GM12878 (cell line): Measurements from ENCODE around the gene IL16. TPM values are rescaled to one million over a fixed set of nuclear protein-coding genes. Genes with fewer than 3 reads are reported as not detected.

Experiments
- ATAC-seq: fragments of 200-7000 bp; cut with Tn5 transposase; 3 replicates; pipeline ENCODE4 v1.9.1; 2020; ENCODE audit warnings: mild to moderate bottlenecking, moderate library complexity
- BruUV-seq: library from RNA; stranded (reverse); fragments of 400-500 nt; replicated peaks from 2 replicates; lab custom pipeline; 2021; lab: Mats Ljungman, UMichigan
- CTCF ChIA-PET: fragments of 300-600 bp; sonication (Branson Sonifier 250); formaldehyde crosslinking; extraction: SDS; loops from one replicate; lab custom pipeline; 2021; ENCODE audit warnings: inconsistent platforms; lab: Yijun Ruan, JAX
- POLR2A ChIA-PET: fragments of 350-600 bp; formaldehyde crosslinking; extraction: SDS; loops from one replicate; lab custom pipeline; 2021; ENCODE audit warnings: inconsistent platforms; lab: Charles Lee
- RAD21 ChIA-PET: fragments of 300-600 bp; sonication (Branson Sonifier 250); formaldehyde crosslinking; loops from one replicate; lab custom pipeline; 2023; ENCODE audit warnings: antibody characterized with exemption; ENCODE audit not compliant: unreplicated experiment; lab: Charles Lee
- SMC1A ChIA-PET: fragments of 300-600 bp; sonication (Branson Sonifier 250); formaldehyde crosslinking; loops from one replicate; lab custom pipeline; 2023; ENCODE audit not compliant: unreplicated experiment, uncharacterized antibody; lab: Charles Lee
- DNase-seq: peaks from one replicate; pipeline ENCODE4 v3.0.0-alpha.2; 2011; ENCODE audit warnings: low read depth, low spot score
- FAIRE-seq: peaks from 3 replicates; lab custom pipeline; 2011; peaks lifted over from hg19 to GRCh38; lab: Jason Lieb, UNC
- H2AFZ ChIP-seq: 2 replicates; pipeline ENCODE4 v1.6.0; 2011; ENCODE audit warnings: low read depth, low read length, control low read depth; ENCODE audit not compliant: control insufficient read depth
- H3K27ac ChIP-seq: 2 replicates; pipeline ENCODE4 v1.5.1; 2011; ENCODE audit warnings: control low read depth; ENCODE audit not compliant: control insufficient read depth, insufficient read depth
- H3K27me3 ChIP-seq, 2 experiments: replicated peaks in 1 of 2; 2 replicates each; pipeline versions ENCODE4 v1.6.0 to v1.6.1; 2011; ENCODE audit warnings: low read length in 1 of 2; ENCODE audit not compliant: control insufficient read depth in 2 of 2, insufficient read depth in 2 of 2
- H3K36me3 ChIP-seq, 2 experiments: 2 replicates each; pipeline ENCODE4 v1.5.1; 2011; ENCODE audit warnings: low read length in 1 of 2; ENCODE audit not compliant: control insufficient read depth in 2 of 2, insufficient read depth in 2 of 2
- H3K4me1 ChIP-seq: 2 replicates; pipeline ENCODE4 v1.6.1; 2011; ENCODE audit warnings: mild to moderate bottlenecking, low read length, moderate library complexity, mixed read lengths; ENCODE audit not compliant: control insufficient read depth, insufficient read depth
- H3K4me2 ChIP-seq: 2 replicates; pipeline ENCODE4 v1.6.0; 2011; ENCODE audit warnings: control low read depth; ENCODE audit not compliant: control insufficient read depth, insufficient read depth
- H3K4me3 ChIP-seq: fragments of 200-600 bp; sonication (generic); 2 replicates; pipeline ENCODE4 v1.5.1; 2016
- H3K79me2 ChIP-seq: 2 replicates; pipeline ENCODE4 v1.6.0; 2011; ENCODE audit warnings: low read length; ENCODE audit not compliant: control insufficient read depth, insufficient read depth
- H3K9ac ChIP-seq: 2 replicates; pipeline ENCODE4 v1.8.0; 2011; ENCODE audit warnings: low read length, control low read depth, mixed read lengths; ENCODE audit not compliant: control insufficient read depth, insufficient read depth
- H3K9me3 ChIP-seq: replicated peaks from 3 replicates; pipeline ENCODE4 v1.5.1; 2011; ENCODE audit warnings: mild to moderate bottlenecking, low read length; ENCODE audit not compliant: control insufficient read depth, insufficient read depth
- H4K20me1 ChIP-seq: 2 replicates; pipeline ENCODE4 v1.6.0; 2011; ENCODE audit not compliant: control insufficient read depth, insufficient read depth
- ATF3 ChIP-seq: IDR thresholded peaks from 2 replicates; pipeline ENCODE4 v1.6.1; 2011; ENCODE audit warnings: low read depth, mild to moderate bottlenecking, low read length, moderate library complexity, borderline replicate concordance; ENCODE audit errors: extremely low read depth
- ATF7 ChIP-seq: fragments of 450-650 bp; IDR thresholded peaks from 2 replicates; pipeline ENCODE4 v1.6.1; 2016; ENCODE audit warnings: low read depth, mild to moderate bottlenecking
- BHLHE40 ChIP-seq, 2 experiments: fragments of 450-650 bp in 1 of 2; IDR thresholded peaks; 2 replicates each; pipeline ENCODE4 v1.6.1; 2011 to 2017; ENCODE audit warnings: low read depth in 2 of 2, borderline replicate concordance in 1 of 2, improper control_type of control experiment in 1 of 2, low read length in 1 of 2, mild to moderate bottlenecking in 1 of 2
- BMI1 ChIP-seq: fragments of 450-650 bp; IDR thresholded peaks from 2 replicates; pipeline ENCODE4 v1.6.1; 2016; ENCODE audit warnings: mild to moderate bottlenecking, moderate library complexity, borderline replicate concordance
- CEBPB ChIP-seq, 2 experiments: fragments of 150-350 bp in 1 of 2; IDR thresholded peaks; 2 replicates each; pipeline ENCODE4 v1.6.1; 2012 to 2014; ENCODE audit warnings: low read depth in 2 of 2, low read length in 2 of 2, borderline replicate concordance in 1 of 2, inconsistent platforms in 1 of 2
- CEBPZ ChIP-seq: fragments of 150-350 bp; IDR thresholded peaks from 2 replicates; pipeline ENCODE4 v1.6.1; 2016; ENCODE audit warnings: low read depth, low read length
- GABPA ChIP-seq: IDR thresholded peaks from 2 replicates; pipeline ENCODE4 v1.6.1; 2014; ENCODE audit warnings: antibody characterized with exemption, low read depth, mild to moderate bottlenecking, inconsistent platforms
- IKZF1 ChIP-seq: fragments of 450-650 bp; conservative IDR thresholded peaks from 2 replicates; pipeline ENCODE4 v1.6.1; 2017; ENCODE audit warnings: antibody characterized with exemption, mild to moderate bottlenecking
- JUNB ChIP-seq: IDR thresholded peaks from 2 replicates; pipeline ENCODE4 v1.6.1; 2016; ENCODE audit warnings: antibody characterized with exemption, mild to moderate bottlenecking
- KLF5 ChIP-seq: fragments of 450-650 bp; IDR thresholded peaks from 2 replicates; pipeline ENCODE4 v1.6.1; 2014; ENCODE audit warnings: mild to moderate bottlenecking; ENCODE audit not compliant: partially characterized antibody
- MYB ChIP-seq: fragments of 150-350 bp; IDR thresholded peaks from 2 replicates; pipeline ENCODE4 v1.6.1; 2014; ENCODE audit warnings: mild to moderate bottlenecking, low read depth, low read length, borderline replicate concordance
- POLR2AphosphoS2 ChIP-seq: IDR thresholded peaks from 2 replicates; pipeline ENCODE4 v1.6.1; 2011; ENCODE audit warnings: low read depth, mild to moderate bottlenecking, low read length, improper control_type of control experiment, moderate library complexity
- POLR2AphosphoS5 ChIP-seq: IDR thresholded peaks from 2 replicates; pipeline ENCODE4 v1.6.1; 2011; ENCODE audit warnings: mild to moderate bottlenecking, low read length, inconsistent platforms
- SKIL ChIP-seq: fragments of 450-650 bp; IDR thresholded peaks from 2 replicates; pipeline ENCODE4 v1.6.1; 2017; ENCODE audit warnings: mild to moderate bottlenecking, low read depth, inconsistent platforms; ENCODE audit not compliant: poor library complexity, severe bottlenecking
- SMAD5 ChIP-seq: IDR thresholded peaks from 2 replicates; pipeline ENCODE4 v1.6.1; 2016; ENCODE audit warnings: antibody characterized with exemption, low read depth
- SRF ChIP-seq, 2 experiments: IDR thresholded peaks; 2 replicates each; pipeline ENCODE4 v1.6.1; 2011; ENCODE audit warnings: low read depth in 2 of 2, low read length in 2 of 2, mild to moderate bottlenecking in 1 of 2, moderate library complexity in 1 of 2
- TBL1XR1 ChIP-seq: IDR thresholded peaks from 2 replicates; pipeline ENCODE4 v1.6.1; 2012; ENCODE audit warnings: low read depth, low read length, improper control_type of control experiment
- TCF3 ChIP-seq: IDR thresholded peaks from 2 replicates; pipeline ENCODE4 v1.6.1; 2012; ENCODE audit warnings: low read depth, mild to moderate bottlenecking, low read length, borderline replicate concordance; ENCODE audit not compliant: insufficient read depth
- ZNF622 ChIP-seq: fragments of 450-650 bp; IDR thresholded peaks from 2 replicates; pipeline ENCODE4 v1.6.1; 2017; ENCODE audit warnings: mild to moderate bottlenecking, inconsistent platforms
- WGBS: methylation state at CpG from one replicate; pipeline ENCODE4 v1.1.6; 2016; ENCODE audit warnings: low lambda C conversion rate; ENCODE audit not compliant: insufficient replicate concordance, insufficient coverage; ENCODE audit errors: missing lambda C conversion rate; 5-methylcytosine and 5-hydroxymethylcytosine counted together
- in situ Hi-C: fragments of 300-500 bp; cut with MboI; formaldehyde crosslinking; loops from 9 replicates; pipeline ENCODE4 v1.14.3; 2018; ENCODE audit warnings: mixed read lengths
- intact Hi-C: fragments of 100-400 bp; cut with micrococcal nuclease; formaldehyde crosslinking; loops from one replicate; pipeline ENCODE4 v1.14.2; 2022; ENCODE audit not compliant: unreplicated experiment
- polyA plus RNA-seq, 11 experiments: library from polyadenylated mRNA; depleted of rRNA in 4 of 11; unstranded in 6 of 11; stranded (reverse) in 5 of 11; fragments of >200 nt; fragmentation: Nextera tagmentation in 4 of 11; fragmentation: Illumina TruSeq in 1 of 11; extraction: Ambion mirVana in 4 of 11; extraction: Trizol in 1 of 11; gene quantifications; 1 replicate in 1 of 11; 2 replicates in 10 of 11; pipeline versions ENCODE4 v1.2.1 to v1.2.3, GENCODE V29; 2011 to 2016; ENCODE audit warnings: inconsistent platforms in 2 of 11, missing spikeins in 2 of 11, low read depth in 1 of 11
- total RNA-seq, 4 experiments: library from RNA; depleted of rRNA in 3 of 4; stranded (reverse); fragments of >200 nt in 3 of 4; fragmentation: Illumina TruSeq in 1 of 4; extraction: Trizol in 1 of 4; gene quantifications; 2 replicates each; pipeline versions ENCODE4 v1.2.1 to v1.2.3, GENCODE V29; 2013 to 2021

IL16 gene
- total and polyA plus RNA-seq, 10 of the 15 experiments (the other 5 are each of a cell fraction or from before 2014, with no cell fraction given), result 21.7 to 206 (median 44.5) TPM

GRCh38 chr15:81223346-81223971, 26.8 kb downstream of the IL16 start:
- in situ Hi-C loops, result no loop called here
- Histone ChIP-seq H3K9me3 (no peaks in the 10 kb centered on the region), H3K4me3 (no peak overlapping the region), H2AFZ (no peak overlapping the region), H3K4me2 (no peak overlapping the region), H3K79me2 (no peaks in the 10 kb centered on the region), H3K27ac (no peak overlapping the region), H3K9ac (no peak overlapping the region), H3K36me3 (no peaks in the 10 kb centered on the region), H4K20me1 (no peaks in the 10 kb centered on the region), H3K4me1 (no peaks in the 10 kb centered on the region), H3K27me3 (no peaks in the 10 kb centered on the region; a peak in 1 of 4 replicates)
- FAIRE-seq (no peak), ATAC-seq (no peak), DNase-seq (no peak)
- ChIA-PET SMC1A (no interaction called here), RAD21 (interaction anchor here (0.6 to 2.0 kb wide), 2 partner anchors 42 to 205 kb away, joined by 3 to 5 read pairs; no protein-coding TSS in a partner anchor), CTCF (interaction anchor here (1.1 kb wide), 1 partner anchor 115 kb away, joined by 3 read pairs; no protein-coding TSS in a partner anchor), POLR2A (no interaction called here)
- no TSS peak for BruUV-seq
- TF ChIP-seq SMAD5 (no peak), POLR2AphosphoS2 (no peak), MYB (no peak), ZNF622 (no peak), ATF7 (no peak), JUNB (no peak), TCF3 (no peak), KLF5 (no peak), GABPA (no peak), TBL1XR1 (no peak), CEBPZ (no peak), ATF3 (no peak), SKIL (no peak), SRF (IDR thresholded peaks at IDR 0.05; ENCODE audit: low read depth in 2 of 2, low read length in 2 of 2) (no peak), POLR2AphosphoS5 (no peak), IKZF1 (no peak), BMI1 (no peak), CEBPB (IDR thresholded peaks at IDR 0.05; ENCODE audit: borderline replicate concordance in 1 of 2, low read depth in 2 of 2, low read length in 2 of 2) (no peak), BHLHE40 (IDR thresholded peaks at IDR 0.05; ENCODE audit: borderline replicate concordance in 1 of 2, low read depth in 2 of 2, low read length in 1 of 2) (no peak)
- intact Hi-C loops, result no loop called here
- WGBS, result 44% methylated on average over 2 of the region's 2 CpGs
